SK-N-SH (cell line): ENCODE results near the gene C1S.

Source experiments
- CHD2 ChIP-seq: fragments of 150-350 bp; IDR thresholded peaks from 2 replicates; pipeline ENCODE4 v1.6.1; 2018; ENCODE audit warnings: low read length; ENCODE audit not compliant: partially characterized antibody
- EP300 ChIP-seq, 2 experiments: IDR thresholded peaks; 2 replicates each; pipeline versions ENCODE4 v1.4.0 to v1.6.1; 2012; ENCODE audit warnings: borderline replicate concordance in 1 of 2, low read depth in 1 of 2, low read length in 1 of 2
- JUND ChIP-seq: IDR thresholded peaks from 2 replicates; pipeline ENCODE4 v1.4.0; 2012
- MAX ChIP-seq: IDR thresholded peaks from 2 replicates; pipeline ENCODE4 v1.4.0; 2012; ENCODE audit warnings: low read depth
- RAD21 ChIP-seq: IDR thresholded peaks from 2 replicates; pipeline ENCODE4 v1.6.1; 2012; ENCODE audit warnings: mild to moderate bottlenecking, low read length
- RXRA ChIP-seq: IDR thresholded peaks from 2 replicates; pipeline ENCODE4 v1.4.0; 2012; ENCODE audit warnings: low read depth, mild to moderate bottlenecking, borderline replicate concordance
- TF ChIP-seq, protein P1 (sequence below): fragments of 200-600 bp; sonication (generic); IDR thresholded peaks from 2 replicates; pipeline ENCODE4 v1.6.1; 2017; ENCODE audit warnings: antibody characterized with exemption, mild to moderate bottlenecking, moderate library complexity

DNA sequence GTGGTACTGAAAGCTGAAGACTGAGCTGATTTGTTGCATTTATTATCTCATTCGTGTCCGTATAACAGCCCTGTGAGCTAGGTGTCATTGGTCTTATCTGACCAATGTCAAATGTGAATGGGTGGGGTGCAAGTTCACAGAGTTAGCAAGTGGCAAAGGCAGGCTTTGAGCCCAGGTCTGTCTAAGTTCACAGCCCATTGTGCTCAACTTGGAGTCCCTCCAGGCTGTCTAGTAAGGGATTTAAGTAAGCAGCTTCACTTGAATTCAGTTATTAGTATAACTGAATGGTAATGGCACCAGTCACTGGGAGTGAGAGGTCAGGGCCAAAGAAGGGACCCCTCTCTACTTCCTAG is 8.5 kb downstream of the C1S start:
- TF ChIP-seq JUND, result no peak
- TF ChIP-seq, protein P1, sequence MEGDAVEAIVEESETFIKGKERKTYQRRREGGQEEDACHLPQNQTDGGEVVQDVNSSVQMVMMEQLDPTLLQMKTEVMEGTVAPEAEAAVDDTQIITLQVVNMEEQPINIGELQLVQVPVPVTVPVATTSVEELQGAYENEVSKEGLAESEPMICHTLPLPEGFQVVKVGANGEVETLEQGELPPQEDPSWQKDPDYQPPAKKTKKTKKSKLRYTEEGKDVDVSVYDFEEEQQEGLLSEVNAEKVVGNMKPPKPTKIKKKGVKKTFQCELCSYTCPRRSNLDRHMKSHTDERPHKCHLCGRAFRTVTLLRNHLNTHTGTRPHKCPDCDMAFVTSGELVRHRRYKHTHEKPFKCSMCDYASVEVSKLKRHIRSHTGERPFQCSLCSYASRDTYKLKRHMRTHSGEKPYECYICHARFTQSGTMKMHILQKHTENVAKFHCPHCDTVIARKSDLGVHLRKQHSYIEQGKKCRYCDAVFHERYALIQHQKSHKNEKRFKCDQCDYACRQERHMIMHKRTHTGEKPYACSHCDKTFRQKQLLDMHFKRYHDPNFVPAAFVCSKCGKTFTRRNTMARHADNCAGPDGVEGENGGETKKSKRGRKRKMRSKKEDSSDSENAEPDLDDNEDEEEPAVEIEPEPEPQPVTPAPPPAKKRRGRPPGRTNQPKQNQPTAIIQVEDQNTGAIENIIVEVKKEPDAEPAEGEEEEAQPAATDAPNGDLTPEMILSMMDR, result no peak
- TF ChIP-seq RXRA, result no peak
- no peak for TF ChIP-seq CHD2
- TF ChIP-seq EP300 (IDR thresholded peaks at IDR 0.05; ENCODE audit: borderline replicate concordance in 1 of 2, low read depth in 1 of 2, low read length in 1 of 2), result no peak
- TF ChIP-seq RAD21, result no peak
- no peak for TF ChIP-seq MAX
